HepG2 (cell line): ENCODE measurements around the gene CAMSAP2. TPM values are rescaled to one million over a fixed set of nuclear protein-coding genes. Genes with fewer than 3 reads are reported as not detected.

Experiments used
- BCL6 ChIP-seq: IDR thresholded peaks from 2 replicates; pipeline ENCODE4 v1.6.1; 2016; ENCODE audit warnings: missing genetic modification reagents, missing compliant biosample characterization
- JDP2 ChIP-seq: sonication (generic); formaldehyde crosslinking; IDR thresholded peaks from 2 replicates; pipeline ENCODE4 v1.8.1; 2022; ENCODE audit warnings: missing genetic modification reagents, borderline replicate concordance
- MIER3 ChIP-seq: IDR thresholded peaks from 2 replicates; pipeline ENCODE4 v1.6.1; 2016; ENCODE audit warnings: missing compliant biosample characterization, borderline replicate concordance
- SCMH1 ChIP-seq: sonication (generic); formaldehyde crosslinking; IDR thresholded peaks from 2 replicates; pipeline ENCODE4 v1.9.0; 2021; ENCODE audit warnings: missing genetic modification reagents, mild to moderate bottlenecking, borderline replicate concordance
- SRSF4 ChIP-seq: fragments of 200-400 bp; formaldehyde crosslinking; IDR thresholded peaks from one replicate; pipeline ENCODE4 v1.6.1; 2018; ENCODE audit warnings: mild to moderate bottlenecking, low read depth, low read length, moderate library complexity; ENCODE audit not compliant: poor library complexity, severe bottlenecking
- TAF1 ChIP-seq: sonication (generic); formaldehyde crosslinking; IDR thresholded peaks from 2 replicates; pipeline ENCODE4 v1.4.0; 2020; ENCODE audit warnings: missing genetic modification reagents
- TCF12 ChIP-seq, 2 experiments: fragments of 450-650 bp in 1 of 2; sonication (generic) in 1 of 2; formaldehyde crosslinking in 1 of 2; IDR thresholded peaks; 2 replicates each; pipeline versions ENCODE4 v1.6.1 to v1.8.0; 2017 to 2022; ENCODE audit warnings: antibody characterized with exemption in 1 of 2, mild to moderate bottlenecking in 1 of 2, missing genetic modification reagents in 1 of 2, moderate library complexity in 1 of 2
- THAP11 ChIP-seq: IDR thresholded peaks from 2 replicates; pipeline ENCODE4 v1.6.1; 2016; ENCODE audit warnings: missing biosample characterization, missing genetic modification reagents
- XBP1 ChIP-seq: sonication (generic); formaldehyde crosslinking; IDR thresholded peaks from 2 replicates; pipeline ENCODE4 v1.5.0; 2020; ENCODE audit warnings: missing genetic modification reagents
- ZNF264 ChIP-seq: sonication (generic); formaldehyde crosslinking; IDR thresholded peaks from 2 replicates; pipeline ENCODE4 v1.4.0; 2020; ENCODE audit warnings: missing genetic modification reagents
- ZNF530 ChIP-seq: sonication (generic); formaldehyde crosslinking; IDR thresholded peaks from 2 replicates; pipeline ENCODE4 v1.5.0; 2020; ENCODE audit warnings: low read depth, mild to moderate bottlenecking, missing genetic modification reagents
- ZNF7 ChIP-seq: IDR thresholded peaks from 2 replicates; pipeline ENCODE4 v1.6.1; 2016; ENCODE audit warnings: missing biosample characterization, missing genetic modification reagents
- ZNF75D ChIP-seq: sonication (generic); formaldehyde crosslinking; IDR thresholded peaks from 2 replicates; pipeline ENCODE4 v1.8.1; 2023; ENCODE audit warnings: missing genetic modification reagents, mild to moderate bottlenecking, borderline replicate concordance
- ZNF891 ChIP-seq: sonication (generic); formaldehyde crosslinking; IDR thresholded peaks from 2 replicates; pipeline ENCODE4 v1.5.0; 2020; ENCODE audit warnings: mild to moderate bottlenecking, missing genetic modification reagents
- ZSCAN21 ChIP-seq: sonication (generic); formaldehyde crosslinking; IDR thresholded peaks from 2 replicates; pipeline ENCODE4 v1.8.0; 2022; ENCODE audit warnings: mild to moderate bottlenecking, missing genetic modification reagents, moderate library complexity, borderline replicate concordance
- polyA plus RNA-seq, 8 experiments: library from polyadenylated mRNA; depleted of rRNA in 3 of 8; stranded (reverse) in 7 of 8; unstranded in 1 of 8; fragments of >200 nt; fragmentation: Illumina TruSeq in 4 of 8; extraction: Trizol in 4 of 8; gene quantifications; 2 replicates each; pipeline versions ENCODE4 v1.2.1 to v1.2.3, GENCODE V29; 2011 to 2016; ENCODE audit warnings: low read depth in 4 of 8, missing spikeins in 1 of 8, mixed read lengths in 1 of 8; ENCODE audit not compliant: insufficient read depth in 1 of 8
- total RNA-seq, 5 experiments: library from RNA; depleted of rRNA; stranded (reverse); fragments of >200 nt; fragmentation: Illumina TruSeq; extraction: Trizol; gene quantifications; 2 replicates each; pipeline ENCODE4 v1.2.3, GENCODE V29; 2016; ENCODE audit warnings: low read depth in 1 of 5
- TF ChIP-seq, protein P1 (sequence below): sonication (generic); formaldehyde crosslinking; IDR thresholded peaks from 2 replicates; pipeline ENCODE4 v1.5.0; 2020; ENCODE audit warnings: mild to moderate bottlenecking, missing genetic modification reagents, borderline replicate concordance
- TF ChIP-seq, protein P2 (sequence below): sonication (generic); formaldehyde crosslinking; IDR thresholded peaks from 2 replicates; pipeline ENCODE4 v1.9.0; 2021; ENCODE audit warnings: missing genetic modification reagents, borderline replicate concordance
- TF ChIP-seq, protein P3 (sequence below): sonication (generic); formaldehyde crosslinking; IDR thresholded peaks from 2 replicates; pipeline ENCODE4 v1.4.0; 2020; ENCODE audit warnings: missing genetic modification reagents

Gene CAMSAP2
- total and polyA plus RNA-seq, 2 of the 13 experiments (the other 11 are each of a cell fraction or from before 2014, with no cell fraction given): 3.4 to 8.2 TPM

DNA sequence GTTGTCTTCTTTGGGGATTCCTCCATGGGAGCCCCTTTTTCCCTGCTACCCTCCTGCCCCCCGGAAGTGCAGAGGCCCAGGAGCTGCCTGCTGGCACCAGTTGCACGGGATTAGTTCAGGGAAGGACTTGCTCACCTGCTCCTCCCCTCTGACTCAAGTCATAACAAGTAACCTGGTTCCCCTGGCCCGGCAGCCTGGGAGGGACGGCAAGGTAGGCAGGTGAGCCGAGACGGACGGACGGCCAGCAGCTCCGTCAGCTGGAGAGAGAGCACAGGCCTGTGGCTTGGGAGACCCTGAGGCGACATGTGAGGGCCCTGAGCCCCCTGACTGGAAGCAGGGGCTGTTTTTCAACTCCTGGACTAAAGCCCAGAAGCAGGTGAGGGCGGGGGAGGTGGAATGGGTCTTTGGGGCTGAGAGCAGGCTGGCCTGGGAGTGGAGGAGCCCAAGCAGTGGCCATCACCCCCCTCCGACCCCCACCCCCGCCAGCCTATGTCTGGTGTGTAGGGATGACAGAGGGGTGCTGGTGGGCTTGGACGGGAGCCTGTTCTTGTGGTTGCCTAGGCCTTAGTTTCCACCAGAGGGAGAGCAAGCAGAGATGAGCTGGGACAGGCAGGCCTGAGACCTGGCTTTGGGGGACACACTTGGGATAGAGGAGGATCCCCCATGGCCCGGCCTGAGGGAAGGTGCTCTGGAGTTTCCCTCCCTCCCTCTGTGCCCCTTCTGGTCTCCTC lies 156.2 kb downstream of the CAMSAP2 start, which contains the start of gene INAVA (continued):
- no peak for TF ChIP-seq SRSF4
- TF ChIP-seq ZNF7 (CRISPR knock-in tag): no peak
- no peak for TF ChIP-seq JDP2 (CRISPR knock-in tag)
- no peak for TF ChIP-seq ZNF530 (CRISPR knock-in tag)
- TF ChIP-seq ZSCAN21: no peak
- TF ChIP-seq, protein P1, sequence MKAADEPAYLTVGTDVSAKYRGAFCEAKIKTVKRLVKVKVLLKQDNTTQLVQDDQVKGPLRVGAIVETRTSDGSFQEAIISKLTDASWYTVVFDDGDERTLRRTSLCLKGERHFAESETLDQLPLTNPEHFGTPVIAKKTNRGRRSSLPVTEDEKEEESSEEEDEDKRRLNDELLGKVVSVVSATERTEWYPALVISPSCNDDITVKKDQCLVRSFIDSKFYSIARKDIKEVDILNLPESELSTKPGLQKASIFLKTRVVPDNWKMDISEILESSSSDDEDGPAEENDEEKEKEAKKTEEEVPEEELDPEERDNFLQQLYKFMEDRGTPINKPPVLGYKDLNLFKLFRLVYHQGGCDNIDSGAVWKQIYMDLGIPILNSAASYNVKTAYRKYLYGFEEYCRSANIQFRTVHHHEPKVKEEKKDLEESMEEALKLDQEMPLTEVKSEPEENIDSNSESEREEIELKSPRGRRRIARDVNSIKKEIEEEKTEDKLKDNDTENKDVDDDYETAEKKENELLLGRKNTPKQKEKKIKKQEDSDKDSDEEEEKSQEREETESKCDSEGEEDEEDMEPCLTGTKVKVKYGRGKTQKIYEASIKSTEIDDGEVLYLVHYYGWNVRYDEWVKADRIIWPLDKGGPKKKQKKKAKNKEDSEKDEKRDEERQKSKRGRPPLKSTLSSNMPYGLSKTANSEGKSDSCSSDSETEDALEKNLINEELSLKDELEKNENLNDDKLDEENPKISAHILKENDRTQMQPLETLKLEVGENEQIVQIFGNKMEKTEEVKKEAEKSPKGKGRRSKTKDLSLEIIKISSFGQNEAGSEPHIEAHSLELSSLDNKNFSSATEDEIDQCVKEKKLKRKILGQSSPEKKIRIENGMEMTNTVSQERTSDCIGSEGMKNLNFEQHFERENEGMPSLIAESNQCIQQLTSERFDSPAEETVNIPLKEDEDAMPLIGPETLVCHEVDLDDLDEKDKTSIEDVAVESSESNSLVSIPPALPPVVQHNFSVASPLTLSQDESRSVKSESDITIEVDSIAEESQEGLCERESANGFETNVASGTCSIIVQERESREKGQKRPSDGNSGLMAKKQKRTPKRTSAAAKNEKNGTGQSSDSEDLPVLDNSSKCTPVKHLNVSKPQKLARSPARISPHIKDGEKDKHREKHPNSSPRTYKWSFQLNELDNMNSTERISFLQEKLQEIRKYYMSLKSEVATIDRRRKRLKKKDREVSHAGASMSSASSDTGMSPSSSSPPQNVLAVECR (CRISPR knock-in tag): peak; percentile 21; the same call in 1 of the 2 replicates
- TF ChIP-seq, protein P2, sequence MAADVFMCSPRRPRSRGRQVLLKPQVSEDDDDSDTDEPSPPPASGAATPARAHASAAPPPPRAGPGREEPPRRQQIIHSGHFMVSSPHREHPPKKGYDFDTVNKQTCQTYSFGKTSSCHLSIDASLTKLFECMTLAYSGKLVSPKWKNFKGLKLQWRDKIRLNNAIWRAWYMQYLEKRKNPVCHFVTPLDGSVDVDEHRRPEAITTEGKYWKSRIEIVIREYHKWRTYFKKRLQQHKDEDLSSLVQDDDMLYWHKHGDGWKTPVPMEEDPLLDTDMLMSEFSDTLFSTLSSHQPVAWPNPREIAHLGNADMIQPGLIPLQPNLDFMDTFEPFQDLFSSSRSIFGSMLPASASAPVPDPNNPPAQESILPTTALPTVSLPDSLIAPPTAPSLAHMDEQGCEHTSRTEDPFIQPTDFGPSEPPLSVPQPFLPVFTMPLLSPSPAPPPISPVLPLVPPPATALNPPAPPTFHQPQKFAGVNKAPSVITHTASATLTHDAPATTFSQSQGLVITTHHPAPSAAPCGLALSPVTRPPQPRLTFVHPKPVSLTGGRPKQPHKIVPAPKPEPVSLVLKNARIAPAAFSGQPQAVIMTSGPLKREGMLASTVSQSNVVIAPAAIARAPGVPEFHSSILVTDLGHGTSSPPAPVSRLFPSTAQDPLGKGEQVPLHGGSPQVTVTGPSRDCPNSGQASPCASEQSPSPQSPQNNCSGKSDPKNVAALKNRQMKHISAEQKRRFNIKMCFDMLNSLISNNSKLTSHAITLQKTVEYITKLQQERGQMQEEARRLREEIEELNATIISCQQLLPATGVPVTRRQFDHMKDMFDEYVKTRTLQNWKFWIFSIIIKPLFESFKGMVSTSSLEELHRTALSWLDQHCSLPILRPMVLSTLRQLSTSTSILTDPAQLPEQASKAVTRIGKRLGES (CRISPR knock-in tag): no peak
- no peak for TF ChIP-seq TCF12 (IDR thresholded peaks at IDR 0.05)
- TF ChIP-seq TCF12 (CRISPR knock-in tag; IDR thresholded peaks at IDR 0.05): no peak
- no peak for TF ChIP-seq BCL6
- TF ChIP-seq THAP11: no peak
- TF ChIP-seq ZNF891 (CRISPR knock-in tag): 0 out of 2 replicates have a peak, but pooled peaks have one; percentile 33
- 0 out of 2 replicates have a peak, but pooled peaks have one; percentile 14 for TF ChIP-seq TAF1 (CRISPR knock-in tag)
- TF ChIP-seq XBP1 (CRISPR knock-in tag): no peak
- 0 out of 2 replicates have a peak, but pooled peaks have one; percentile 32 for TF ChIP-seq ZNF264 (CRISPR knock-in tag)
- no peak for TF ChIP-seq SCMH1 (CRISPR knock-in tag)
- no peak for TF ChIP-seq MIER3
- TF ChIP-seq, protein P3, sequence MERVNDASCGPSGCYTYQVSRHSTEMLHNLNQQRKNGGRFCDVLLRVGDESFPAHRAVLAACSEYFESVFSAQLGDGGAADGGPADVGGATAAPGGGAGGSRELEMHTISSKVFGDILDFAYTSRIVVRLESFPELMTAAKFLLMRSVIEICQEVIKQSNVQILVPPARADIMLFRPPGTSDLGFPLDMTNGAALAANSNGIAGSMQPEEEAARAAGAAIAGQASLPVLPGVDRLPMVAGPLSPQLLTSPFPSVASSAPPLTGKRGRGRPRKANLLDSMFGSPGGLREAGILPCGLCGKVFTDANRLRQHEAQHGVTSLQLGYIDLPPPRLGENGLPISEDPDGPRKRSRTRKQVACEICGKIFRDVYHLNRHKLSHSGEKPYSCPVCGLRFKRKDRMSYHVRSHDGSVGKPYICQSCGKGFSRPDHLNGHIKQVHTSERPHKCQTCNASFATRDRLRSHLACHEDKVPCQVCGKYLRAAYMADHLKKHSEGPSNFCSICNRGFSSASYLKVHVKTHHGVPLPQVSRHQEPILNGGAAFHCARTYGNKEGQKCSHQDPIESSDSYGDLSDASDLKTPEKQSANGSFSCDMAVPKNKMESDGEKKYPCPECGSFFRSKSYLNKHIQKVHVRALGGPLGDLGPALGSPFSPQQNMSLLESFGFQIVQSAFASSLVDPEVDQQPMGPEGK (CRISPR knock-in tag): peak; percentile 52; the same call in 1 of the 2 replicates
- no peak for TF ChIP-seq ZNF75D
